ENCODE results near the gene TMEM116. TPM values are rescaled to one million over a fixed set of nuclear protein-coding genes. Genes with fewer than 3 reads are reported as not detected.

TMEM116 gene
- total and polyA plus RNA-seq, 2 of the 4 experiments (the other 2 are of a cell fraction) = 5.5 to 8.4 TPM

DNA sequence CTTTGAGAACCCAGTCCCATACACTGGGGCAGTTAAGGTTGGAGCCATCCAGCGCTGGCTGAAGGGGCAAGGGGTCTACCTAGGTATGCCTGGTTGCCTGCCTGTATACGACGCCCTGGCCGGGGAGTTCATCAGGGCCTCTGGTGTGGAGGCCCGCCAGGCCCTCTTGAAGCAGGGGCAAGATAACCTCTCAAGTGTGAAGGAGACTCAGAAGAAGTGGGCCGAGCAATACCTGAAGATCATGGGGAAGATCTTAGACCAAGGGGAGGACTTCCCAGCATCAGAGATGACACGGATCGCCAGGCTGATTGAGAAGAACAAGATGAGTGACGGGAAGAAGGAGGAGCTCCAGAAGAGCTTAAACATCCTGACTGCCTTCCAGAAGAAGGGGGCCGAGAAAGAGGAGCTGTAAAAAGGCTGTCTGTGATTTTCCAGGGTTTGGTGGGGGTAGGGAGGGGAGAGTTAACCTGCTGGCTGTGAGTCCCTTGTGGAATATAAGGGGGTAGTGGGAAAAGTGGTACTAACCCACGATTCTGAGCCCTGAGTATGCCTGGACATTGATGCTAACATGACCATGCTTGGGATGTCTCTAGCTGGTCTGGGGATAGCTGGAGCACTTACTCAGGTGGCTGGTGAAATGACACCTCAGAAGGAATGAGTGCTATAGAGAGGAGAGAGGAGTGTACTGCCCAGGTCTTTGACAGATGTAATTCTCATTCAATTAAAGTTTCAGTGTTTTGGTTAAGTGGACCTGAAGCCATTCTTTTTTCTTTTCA is 9.5 kb upstream of the TMEM116 start:
- ATAC-seq (ENCODE audit: low read depth) (no peak), DNase-seq (no peak)
- H2BK20ac ChIP-seq (ENCODE audit: low read depth, low read length) = no peak overlapping the region
- H2AFZ ChIP-seq (replicated peaks; ENCODE audit: low read length, poor library complexity) = no peak overlapping the region
- H3K27ac ChIP-seq (ENCODE audit: insufficient read depth, low read length) = no peak overlapping the region
- TF ChIP-seq FOS (IDR thresholded peaks at IDR 0.05; ENCODE audit: low read depth, low read length) = no peak
- no peak for TF ChIP-seq CEBPB (IDR thresholded peaks at IDR 0.05; ENCODE audit: low read depth, low read length)
- no peak for TF ChIP-seq RFX5 (IDR thresholded peaks at IDR 0.05; ENCODE audit: low read depth, low read length)
- no peak for TF ChIP-seq MAZ (IDR thresholded peaks at IDR 0.05; ENCODE audit: borderline replicate concordance, low read depth, low read length)
- TF ChIP-seq POLR2A (IDR thresholded peaks at IDR 0.05; ENCODE audit: low read depth, low read length) = no peak
- TF ChIP-seq, protein P1, sequence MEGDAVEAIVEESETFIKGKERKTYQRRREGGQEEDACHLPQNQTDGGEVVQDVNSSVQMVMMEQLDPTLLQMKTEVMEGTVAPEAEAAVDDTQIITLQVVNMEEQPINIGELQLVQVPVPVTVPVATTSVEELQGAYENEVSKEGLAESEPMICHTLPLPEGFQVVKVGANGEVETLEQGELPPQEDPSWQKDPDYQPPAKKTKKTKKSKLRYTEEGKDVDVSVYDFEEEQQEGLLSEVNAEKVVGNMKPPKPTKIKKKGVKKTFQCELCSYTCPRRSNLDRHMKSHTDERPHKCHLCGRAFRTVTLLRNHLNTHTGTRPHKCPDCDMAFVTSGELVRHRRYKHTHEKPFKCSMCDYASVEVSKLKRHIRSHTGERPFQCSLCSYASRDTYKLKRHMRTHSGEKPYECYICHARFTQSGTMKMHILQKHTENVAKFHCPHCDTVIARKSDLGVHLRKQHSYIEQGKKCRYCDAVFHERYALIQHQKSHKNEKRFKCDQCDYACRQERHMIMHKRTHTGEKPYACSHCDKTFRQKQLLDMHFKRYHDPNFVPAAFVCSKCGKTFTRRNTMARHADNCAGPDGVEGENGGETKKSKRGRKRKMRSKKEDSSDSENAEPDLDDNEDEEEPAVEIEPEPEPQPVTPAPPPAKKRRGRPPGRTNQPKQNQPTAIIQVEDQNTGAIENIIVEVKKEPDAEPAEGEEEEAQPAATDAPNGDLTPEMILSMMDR (conservative IDR thresholded peaks at IDR 0.05; ENCODE audit: low read depth, low read length) = no peak
- no peak for TF ChIP-seq MAFK (IDR thresholded peaks at IDR 0.05; ENCODE audit: low read depth, low read length)
- no peak for TF ChIP-seq SMC3 (IDR thresholded peaks at IDR 0.05; ENCODE audit: low read depth, low read length)
- no peak for TF ChIP-seq MXI1 (IDR thresholded peaks at IDR 0.05; ENCODE audit: borderline replicate concordance, low read depth, low read length)
- TF ChIP-seq, protein P2, sequence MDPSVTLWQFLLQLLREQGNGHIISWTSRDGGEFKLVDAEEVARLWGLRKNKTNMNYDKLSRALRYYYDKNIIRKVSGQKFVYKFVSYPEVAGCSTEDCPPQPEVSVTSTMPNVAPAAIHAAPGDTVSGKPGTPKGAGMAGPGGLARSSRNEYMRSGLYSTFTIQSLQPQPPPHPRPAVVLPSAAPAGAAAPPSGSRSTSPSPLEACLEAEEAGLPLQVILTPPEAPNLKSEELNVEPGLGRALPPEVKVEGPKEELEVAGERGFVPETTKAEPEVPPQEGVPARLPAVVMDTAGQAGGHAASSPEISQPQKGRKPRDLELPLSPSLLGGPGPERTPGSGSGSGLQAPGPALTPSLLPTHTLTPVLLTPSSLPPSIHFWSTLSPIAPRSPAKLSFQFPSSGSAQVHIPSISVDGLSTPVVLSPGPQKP (IDR thresholded peaks at IDR 0.05; ENCODE audit: borderline replicate concordance, low read depth, low read length) = no peak
- TF ChIP-seq, protein P3, sequence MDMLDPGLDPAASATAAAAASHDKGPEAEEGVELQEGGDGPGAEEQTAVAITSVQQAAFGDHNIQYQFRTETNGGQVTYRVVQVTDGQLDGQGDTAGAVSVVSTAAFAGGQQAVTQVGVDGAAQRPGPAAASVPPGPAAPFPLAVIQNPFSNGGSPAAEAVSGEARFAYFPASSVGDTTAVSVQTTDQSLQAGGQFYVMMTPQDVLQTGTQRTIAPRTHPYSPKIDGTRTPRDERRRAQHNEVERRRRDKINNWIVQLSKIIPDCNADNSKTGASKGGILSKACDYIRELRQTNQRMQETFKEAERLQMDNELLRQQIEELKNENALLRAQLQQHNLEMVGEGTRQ (IDR thresholded peaks at IDR 0.05; ENCODE audit: low read depth, low read length) = no peak
- H2BK15ac ChIP-seq (ENCODE audit: low read depth, low read length) = no peak overlapping the region
- peaks cover 27 to 54% of the 10 kb centered on the region in 2 experiments for H3K79me1 ChIP-seq (ENCODE audit: low read depth in 1 of 2, low read length in 2 of 2)
- no peaks in the 10 kb centered on the region for H3K27me3 ChIP-seq (ENCODE audit: control insufficient read depth, insufficient read depth, low read length)
- H3K56ac ChIP-seq (ENCODE audit: extremely low read depth, insufficient read depth, low read length) = no peak overlapping the region
- H2AK5ac ChIP-seq (ENCODE audit: low read depth, low read length) = no peak overlapping the region
- H3K9me1 ChIP-seq (ENCODE audit: insufficient read depth, low read length) = peaks cover 25% of the 10 kb centered on the region
- dilution Hi-C loops (cut with HindIII; ENCODE audit: low sequenced_read_pairs, unreplicated experiment) = no loop called here
- no peak overlapping the region for H3K9ac ChIP-seq (ENCODE audit: low read depth, low read length)
- no peak overlapping the region for H2BK5ac ChIP-seq (ENCODE audit: low read depth, low read length, poor library complexity, severe bottlenecking)
- no peak overlapping the region for H2BK120ac ChIP-seq (ENCODE audit: low read depth, low read length)
- H3K18ac ChIP-seq (ENCODE audit: low read depth, low read length) = no peak overlapping the region
- no peak overlapping the region for H4K8ac ChIP-seq (ENCODE audit: low read depth in 2 of 2, low read length in 2 of 2)
- H4K20me1 ChIP-seq (ENCODE audit: insufficient read depth, low read length) = peaks cover 34% of the 10 kb centered on the region; the same call in 1 of the 2 replicates
- H3K23ac ChIP-seq (ENCODE audit: low read depth, low read length) = no peak overlapping the region
- no peak overlapping the region for H3K4ac ChIP-seq (ENCODE audit: low read depth, low read length)
- 86% methylated on average over 10 of the region's 11 CpGs; no CpG with 5 or more reads in 1 of the 2 experiments for WGBS, 2 experiments (ENCODE audit: extremely low coverage in 2 of 2, insufficient read length in 1 of 2)
- intact Hi-C loops (cut with micrococcal nuclease) = no loop called here
- BruUV-seq (replicated peaks) = TSS peak; percentile 99
- no peak overlapping the region for H3K4me3 ChIP-seq (ENCODE audit: insufficient read depth, low read depth, low read length)
- no peaks in the 10 kb centered on the region for H3K9me3 ChIP-seq (ENCODE audit: control insufficient read depth, insufficient read depth, low read length)
- H3K14ac ChIP-seq (replicated peaks; ENCODE audit: low read depth, low read length) = no peak overlapping the region
- ChIA-PET CTCF (interaction anchor here (0.6 kb wide), 2 partner anchors 95 to 212 kb away, joined by 3 read pairs; no protein-coding TSS in a partner anchor), POLR2A (ENCODE audit: unreplicated experiment) (interaction anchor here (0.6 kb wide), 1 partner anchor 25 kb away, joined by 6 read pairs; no protein-coding TSS in a partner anchor)
- no peak overlapping the region for H4K5ac ChIP-seq (ENCODE audit: low read depth, low read length)
- no peak overlapping the region for H2AK9ac ChIP-seq (replicated peaks; ENCODE audit: low read depth, low read length, poor library complexity)
- H4K91ac ChIP-seq (ENCODE audit: insufficient read depth, low read depth, low read length) = no peak overlapping the region
- H3K4me1 ChIP-seq (ENCODE audit: control insufficient read depth, insufficient read depth, low read length) = peaks cover 9% of the 10 kb centered on the region
- peaks cover 30% of the 10 kb centered on the region for H3K36me3 ChIP-seq (ENCODE audit: control insufficient read depth, insufficient read depth, low read length)
- in situ Hi-C loops (cut with MboI; ENCODE audit: low sequenced_read_pairs) = no loop called here
- H3K4me2 ChIP-seq (ENCODE audit: low read depth, low read length) = no peak overlapping the region
